ENCODE data around the gene LMF1.

GRCh38 chr16:947255-947921 lies 23.4 kb downstream of the LMF1 start:
- TF ChIP-seq POLR2A (IDR thresholded peaks at IDR 0.05; ENCODE audit: low read length): no peak
- no peak for TF ChIP-seq GATA1 (IDR thresholded peaks at IDR 0.05; ENCODE audit: low read depth, low read length)
